CD14-positive monocyte (primary cell): ENCODE measurements around the gene PTGFRN. TPM values are rescaled to one million over a fixed set of nuclear protein-coding genes. Genes with fewer than 3 reads are reported as not detected.
A peak's percentile ranks its signal among the peaks of the same experiment; 100 is the strongest.

Source experiments
- DNase-seq, 3 donors: peaks; one replicate each; pipeline ENCODE4 v3.0.0-alpha.2; 2011 to 2022
- H2AFZ ChIP-seq: 2 replicates; pipeline ENCODE4 v1.6.0; 2012; ENCODE audit warnings: mild to moderate bottlenecking, low read depth, low read length, inconsistent platforms; ENCODE audit not compliant: insufficient read depth, poor library complexity, severe bottlenecking
- H3K27ac ChIP-seq, 2 donors: 1 replicate in 1 of 2; 2 replicates in 1 of 2; pipeline ENCODE4 v1.5.1; 2012 to 2013; ENCODE audit warnings: low read length in 2 of 2, control low read depth in 1 of 2, inconsistent platforms in 1 of 2, low read depth in 1 of 2, mild to moderate bottlenecking in 1 of 2
- H3K27me3 ChIP-seq, 2 donors: one replicate each; pipeline versions ENCODE4 v1.6.0 to v1.6.1; 2011 to 2013; ENCODE audit warnings: low read length in 2 of 2; ENCODE audit not compliant: control insufficient read depth in 2 of 2, insufficient read depth in 2 of 2
- H3K36me3 ChIP-seq, 2 donors: replicated peaks in 1 of 2; 1 replicate in 1 of 2; 2 replicates in 1 of 2; pipeline versions ENCODE4 v1.5.1 to v1.6.1; 2012 to 2013; ENCODE audit warnings: low read length in 2 of 2, control low read depth in 1 of 2, inconsistent platforms in 1 of 2, mild to moderate bottlenecking in 1 of 2; ENCODE audit not compliant: insufficient read depth in 2 of 2, control insufficient read depth in 1 of 2
- H3K4me1 ChIP-seq, 2 donors: 1 replicate in 1 of 2; 2 replicates in 1 of 2; pipeline versions ENCODE4 v1.5.1 to v1.6.1; 2012 to 2013; ENCODE audit warnings: low read length in 2 of 2, control low read depth in 1 of 2, inconsistent platforms in 1 of 2, mild to moderate bottlenecking in 1 of 2, moderate library complexity in 1 of 2; ENCODE audit not compliant: insufficient read depth in 2 of 2, control insufficient read depth in 1 of 2
- H3K4me2 ChIP-seq: replicated peaks from 2 replicates; pipeline ENCODE3; 2012; ENCODE audit warnings: low read length, moderate library complexity, mild to moderate bottlenecking; ENCODE audit not compliant: poor library complexity, severe bottlenecking; ENCODE audit errors: extremely low read depth
- H3K4me3 ChIP-seq, 3 experiments: fragments of 200-600 bp in 1 of 3; sonication (generic) in 1 of 3; replicated peaks in 1 of 3; 1 replicate in 2 of 3; 2 replicates in 1 of 3; pipeline ENCODE4 v1.5.1; 2011 to 2013; ENCODE audit warnings: low read length in 3 of 3, mild to moderate bottlenecking in 3 of 3, control low read depth in 2 of 3, low read depth in 2 of 3, inconsistent platforms in 1 of 3, moderate library complexity in 1 of 3
- H3K79me2 ChIP-seq: 2 replicates; pipeline ENCODE4 v1.6.0; 2012; ENCODE audit warnings: mild to moderate bottlenecking, control low read depth, inconsistent platforms, low read length, moderate library complexity; ENCODE audit not compliant: insufficient read depth
- H3K9ac ChIP-seq: 2 replicates; pipeline ENCODE4 v1.6.0; 2017; ENCODE audit warnings: low read length, mild to moderate bottlenecking; ENCODE audit not compliant: insufficient read depth, poor library complexity, severe bottlenecking
- H3K9me3 ChIP-seq, 2 donors: replicated peaks in 1 of 2; 1 replicate in 1 of 2; 2 replicates in 1 of 2; pipeline versions ENCODE4 v1.5.1 to v1.6.1; 2012 to 2013; ENCODE audit warnings: low read length in 2 of 2, control low read depth in 1 of 2; ENCODE audit not compliant: control insufficient read depth in 1 of 2, insufficient read depth in 1 of 2
- H4K20me1 ChIP-seq: 2 replicates; pipeline ENCODE4 v1.6.0; 2012; ENCODE audit warnings: mild to moderate bottlenecking, low read length, control low read depth, moderate library complexity; ENCODE audit not compliant: insufficient read depth
- H3K27ac Mint-ChIP-seq, 7 donors: one replicate each; pipeline ENCODE4 v1.8.0; 2020; ENCODE audit warnings: mild to moderate bottlenecking in 7 of 7, mixed read lengths in 7 of 7, moderate library complexity in 6 of 7, inconsistent platforms in 2 of 7
- H3K27me3 Mint-ChIP-seq, 3 donors: one replicate each; pipeline ENCODE4 v1.8.0; 2021 to 2022; ENCODE audit warnings: low read depth in 3 of 3, mild to moderate bottlenecking in 3 of 3, mixed read lengths in 3 of 3, moderate library complexity in 3 of 3, inconsistent platforms in 1 of 3
- H3K36me3 Mint-ChIP-seq, 2 donors: one replicate each; pipeline ENCODE4 v1.8.0; 2020; ENCODE audit warnings: mixed read lengths in 2 of 2, inconsistent platforms in 1 of 2, mild to moderate bottlenecking in 1 of 2
- H3K4me1 Mint-ChIP-seq: one replicate; pipeline ENCODE4 v1.8.0; 2020; ENCODE audit warnings: mild to moderate bottlenecking, mixed read lengths
- H3K4me3 Mint-ChIP-seq, 2 donors: one replicate each; pipeline ENCODE4 v1.8.0; 2020; ENCODE audit warnings: mild to moderate bottlenecking in 2 of 2, mixed read lengths in 2 of 2, moderate library complexity in 1 of 2
- H3K9me3 Mint-ChIP-seq, 7 donors: one replicate each; pipeline ENCODE4 v1.8.0; 2020 to 2022; ENCODE audit warnings: mixed read lengths in 7 of 7, mild to moderate bottlenecking in 6 of 7, moderate library complexity in 6 of 7, inconsistent platforms in 2 of 7
- CTCF ChIP-seq: fragments of 200-600 bp; IDR thresholded peaks from one replicate; pipeline ENCODE4 v1.8.0; 2022; ENCODE audit warnings: antibody characterized with exemption, mild to moderate bottlenecking
- WGBS: methylation state at CpG from one replicate; pipeline ENCODE4 v1.1.5; 2013; ENCODE audit warnings: missing lambda C conversion rate; ENCODE audit not compliant: insufficient coverage; 5-methylcytosine and 5-hydroxymethylcytosine counted together
- intact Hi-C, 2 donors: fragments of 100-400 bp; cut with micrococcal nuclease; formaldehyde crosslinking; loops; one replicate each; pipeline versions ENCODE4 v1.15.0 to v1.15.1; 2023
- polyA plus RNA-seq, 3 donors: library from polyadenylated mRNA; depleted of rRNA in 1 of 3; unstranded in 2 of 3; stranded (reverse) in 1 of 3; fragments of 300-500 nt in 2 of 3; fragments of >200 nt in 1 of 3; fragmentation: Illumina TruSeq in 2 of 3; gene quantifications; 1 replicate in 2 of 3; 2 replicates in 1 of 3; pipeline ENCODE4 v1.2.3, GENCODE V29; 2012 to 2021

Gene PTGFRN
- polyA plus RNA-seq, 3 donors: 1.5 to 2.9 (median 1.6) TPM

GRCh38 chr1:116997636-116998035 is 87.9 kb downstream of the PTGFRN start:
- Mint-ChIP-seq H3K4me3 (no peak overlapping the region), H3K36me3 (peaks cover 4 to 7% of the 10 kb centered on the region in 2 donors), H3K9me3 (no peaks in the 10 kb centered on the region), H3K4me1 (peaks cover 82% of the 10 kb centered on the region), H3K27ac (no peak overlapping the region), H3K27me3 (peaks cover 0 to 7% (median 2%) of the 10 kb centered on the region in 3 donors)
- Histone ChIP-seq H3K79me2 (peaks cover 7% of the 10 kb centered on the region), H2AFZ (no peak overlapping the region), H3K9me3 (no peaks in the 10 kb centered on the region), H3K27ac (no peak overlapping the region), H4K20me1 (no peaks in the 10 kb centered on the region), H3K4me2 (no peak overlapping the region), H3K9ac (no peak overlapping the region), H3K27me3 (no peaks in the 10 kb centered on the region), H3K4me1 (peaks cover 53 to 86% of the 10 kb centered on the region in 2 donors), H3K36me3 (no peaks in the 10 kb centered on the region), H3K4me3 (no peak overlapping the region)
- intact Hi-C loops: loop anchor here in 1 of 2 donors (10.0 kb wide), 1 partner anchor 623 kb away; the partner anchor contains the start of gene ATP1A1
- no peak for TF ChIP-seq CTCF
- no peak for DNase-seq

DNA sequence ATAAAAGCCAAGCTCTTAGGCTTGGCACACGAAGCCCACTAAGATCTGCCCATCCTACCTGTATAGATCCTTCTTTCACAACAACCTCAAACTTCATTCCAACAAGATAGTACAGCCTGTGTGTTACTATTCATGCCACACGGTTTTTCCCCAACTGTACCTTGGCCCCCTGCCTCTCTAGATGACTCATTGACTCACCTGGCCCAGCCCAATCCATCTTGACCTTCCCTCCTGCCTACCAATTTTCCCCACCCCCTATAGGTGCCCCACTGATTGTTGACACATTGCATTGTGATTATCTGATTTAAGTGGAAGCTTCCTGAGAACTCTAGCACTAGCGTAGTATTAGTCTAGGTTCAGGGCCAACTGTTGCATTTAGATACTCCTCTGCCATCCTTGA is 89.9 kb downstream of the PTGFRN start:
- Histone ChIP-seq H3K4me1 (peaks cover 51 to 85% of the 10 kb centered on the region in 2 donors), H2AFZ (no peak overlapping the region), H3K9ac (no peak overlapping the region), H3K27ac (peak overlapping the region in 1 of 2 donors; percentile 67), H3K9me3 (no peaks in the 10 kb centered on the region), H3K27me3 (no peaks in the 10 kb centered on the region), H3K79me2 (peaks cover 12% of the 10 kb centered on the region), H4K20me1 (no peaks in the 10 kb centered on the region), H3K4me3 (no peak overlapping the region), H3K36me3 (no peaks in the 10 kb centered on the region), H3K4me2 (no peak overlapping the region)
- H3K4me3 Mint-ChIP-seq: no peak overlapping the region
- no peaks in the 10 kb centered on the region for H3K9me3 Mint-ChIP-seq
- peaks cover 82% of the 10 kb centered on the region for H3K4me1 Mint-ChIP-seq
- H3K27me3 Mint-ChIP-seq: peaks cover 0 to 7% (median 2%) of the 10 kb centered on the region in 3 donors
- TF ChIP-seq CTCF: no peak
- 83% methylated on average over 3 of the region's 3 CpGs for WGBS
- H3K36me3 Mint-ChIP-seq: peaks cover 4 to 5% of the 10 kb centered on the region in 2 donors
- intact Hi-C loops: loop anchor here in 1 of 2 donors (10.0 kb wide), 1 partner anchor 625 kb away; the partner anchor contains the start of gene ATP1A1
- H3K27ac Mint-ChIP-seq: peak overlapping the region in 6 of 7 donors; percentile 80 to 99 (median 92)
- DNase-seq: no peak
